Liver (tissue), 3 donors: ENCODE results near the gene OR52N5.

Source experiments
- ATF3 ChIP-seq: IDR thresholded peaks from 2 replicates; pipeline ENCODE4 v1.6.1; 2016; ENCODE audit warnings: antibody characterized with exemption
- CTCF ChIP-seq: fragments of 150-350 bp; IDR thresholded peaks from 2 replicates; pipeline ENCODE4 v1.5.1; 2017; ENCODE audit warnings: improper control_type of control experiment, low read depth, low read length; ENCODE audit not compliant: missing input control
- FOXA1 ChIP-seq: IDR thresholded peaks from 2 replicates; pipeline ENCODE4 v1.6.1; 2016; ENCODE audit warnings: antibody characterized with exemption
- JUND ChIP-seq, 2 donors: IDR thresholded peaks; 2 replicates each; pipeline ENCODE4 v1.6.1; 2016; ENCODE audit warnings: antibody characterized with exemption in 2 of 2
- REST ChIP-seq: IDR thresholded peaks from 2 replicates; pipeline ENCODE4 v1.6.1; 2016; ENCODE audit warnings: antibody characterized with exemption, mild to moderate bottlenecking
- TAF1 ChIP-seq: conservative IDR thresholded peaks from 2 replicates; pipeline ENCODE4 v1.6.1; 2016; ENCODE audit warnings: antibody characterized with exemption, mild to moderate bottlenecking
- TF ChIP-seq, protein P1 (sequence below): IDR thresholded peaks from 2 replicates; pipeline ENCODE4 v1.6.1; 2016; ENCODE audit warnings: antibody characterized with exemption
- donor health status: healthy.
- donor health status: healthy.

- TF ChIP-seq ATF3 (no peak), FOXA1 (no peak), CTCF (no peak), TAF1 (no peak), REST (no peak), JUND (IDR thresholded peaks at IDR 0.05) (no peak)
- TF ChIP-seq, protein P1, sequence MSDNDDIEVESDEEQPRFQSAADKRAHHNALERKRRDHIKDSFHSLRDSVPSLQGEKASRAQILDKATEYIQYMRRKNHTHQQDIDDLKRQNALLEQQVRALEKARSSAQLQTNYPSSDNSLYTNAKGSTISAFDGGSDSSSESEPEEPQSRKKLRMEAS = no peak
Measured at GRCh38 chr11:5818245-5818886, 35.2 kb upstream of the OR52N5 start.
